Measurements from ENCODE around the gene SLC2A6. TPM values are rescaled to one million over a fixed set of nuclear protein-coding genes. Genes with fewer than 3 reads are reported as not detected.

The SLC2A6 gene
- polyA plus RNA-seq, 1 donor, result 1.7 TPM

DNA sequence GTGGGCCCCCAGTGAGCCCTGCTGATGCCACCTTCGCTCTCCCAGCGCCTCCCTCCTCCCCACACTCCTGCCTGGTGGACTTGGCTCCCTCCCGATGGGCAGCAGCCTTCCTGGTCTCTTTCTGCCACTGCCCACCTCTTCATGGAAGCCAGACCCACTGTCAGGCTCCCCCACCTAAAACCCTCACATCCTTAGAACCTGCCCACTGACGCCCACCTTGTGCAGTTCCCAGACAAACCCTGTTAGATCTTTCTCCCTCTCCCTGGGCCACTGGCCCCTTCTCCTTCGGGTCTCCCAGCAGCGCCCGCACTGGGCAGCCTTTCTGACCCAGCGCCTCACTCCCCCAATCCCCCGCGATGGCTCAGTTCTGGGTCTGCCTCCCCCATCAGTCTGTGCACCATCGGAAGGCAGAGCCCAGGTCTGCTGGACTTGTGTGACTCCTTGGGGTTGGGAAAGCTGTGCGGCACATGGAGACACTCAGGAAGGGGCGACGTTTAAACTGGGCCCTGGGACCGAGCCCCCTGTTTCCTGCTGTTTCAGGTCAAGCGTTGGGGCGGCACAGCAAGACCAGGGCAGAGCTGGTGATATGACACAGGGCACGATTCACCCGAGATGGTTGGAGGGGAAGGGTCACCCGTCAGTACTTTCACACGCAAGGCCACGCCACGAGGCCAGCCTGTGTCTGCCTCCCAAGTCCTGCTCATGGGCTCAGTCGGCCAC lies 28.5 kb upstream of the SLC2A6 start:
- no CpG with 5 or more reads among the region's 24 CpGs for WGBS (ENCODE audit: insufficient coverage, low lambda C conversion rate)
- Histone ChIP-seq H3K27ac (ENCODE audit: low read length) (no peak overlapping the region), H3K36me3 (ENCODE audit: control insufficient read depth, insufficient read depth, low read length) (no peaks in the 10 kb centered on the region), H3K4me3 (ENCODE audit: low read length) (no peak overlapping the region), H3K4me1 (ENCODE audit: control insufficient read depth, insufficient read depth, low read length) (peaks cover 6% of the 10 kb centered on the region), H3K27me3 (ENCODE audit: control insufficient read depth, insufficient read depth, low read length) (peaks cover 16% of the 10 kb centered on the region), H3K9me3 (ENCODE audit: control insufficient read depth, low read depth, low read length) (peaks cover 4% of the 10 kb centered on the region)
- no peak for DNase-seq

DNA sequence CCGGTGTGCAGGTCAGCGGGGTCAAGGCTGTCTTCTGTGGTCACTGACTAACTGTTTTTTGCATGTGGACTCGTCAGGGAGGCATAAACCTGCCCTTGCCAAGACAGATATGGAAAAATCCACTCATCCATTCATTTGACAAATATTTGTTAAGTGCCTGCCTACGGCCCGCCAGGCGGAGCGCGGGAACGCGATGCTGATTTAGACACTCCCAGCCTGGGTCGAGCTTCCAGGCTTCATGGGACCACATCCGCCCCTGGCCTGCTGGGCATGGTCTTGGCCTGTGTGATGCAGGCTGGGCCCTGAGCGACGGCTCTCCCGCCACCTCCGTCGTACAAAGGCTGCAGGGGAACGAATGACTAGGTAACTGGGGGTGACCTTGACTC lies 27.7 kb upstream of the SLC2A6 start:
- DNase-seq, result no peak
- WGBS (ENCODE audit: insufficient coverage, low lambda C conversion rate), result no CpG with 5 or more reads among the region's 18 CpGs
- no peak overlapping the region for H3K27ac ChIP-seq (ENCODE audit: low read length)
- H3K9me3 ChIP-seq (ENCODE audit: control insufficient read depth, low read depth, low read length), result peaks cover 10% of the 10 kb centered on the region
- H3K4me1 ChIP-seq (ENCODE audit: control insufficient read depth, insufficient read depth, low read length), result peaks cover 6% of the 10 kb centered on the region
- no peaks in the 10 kb centered on the region for H3K36me3 ChIP-seq (ENCODE audit: control insufficient read depth, insufficient read depth, low read length)
- peaks cover 16% of the 10 kb centered on the region for H3K27me3 ChIP-seq (ENCODE audit: control insufficient read depth, insufficient read depth, low read length)
- H3K4me3 ChIP-seq (ENCODE audit: low read length), result no peak overlapping the region

DNA sequence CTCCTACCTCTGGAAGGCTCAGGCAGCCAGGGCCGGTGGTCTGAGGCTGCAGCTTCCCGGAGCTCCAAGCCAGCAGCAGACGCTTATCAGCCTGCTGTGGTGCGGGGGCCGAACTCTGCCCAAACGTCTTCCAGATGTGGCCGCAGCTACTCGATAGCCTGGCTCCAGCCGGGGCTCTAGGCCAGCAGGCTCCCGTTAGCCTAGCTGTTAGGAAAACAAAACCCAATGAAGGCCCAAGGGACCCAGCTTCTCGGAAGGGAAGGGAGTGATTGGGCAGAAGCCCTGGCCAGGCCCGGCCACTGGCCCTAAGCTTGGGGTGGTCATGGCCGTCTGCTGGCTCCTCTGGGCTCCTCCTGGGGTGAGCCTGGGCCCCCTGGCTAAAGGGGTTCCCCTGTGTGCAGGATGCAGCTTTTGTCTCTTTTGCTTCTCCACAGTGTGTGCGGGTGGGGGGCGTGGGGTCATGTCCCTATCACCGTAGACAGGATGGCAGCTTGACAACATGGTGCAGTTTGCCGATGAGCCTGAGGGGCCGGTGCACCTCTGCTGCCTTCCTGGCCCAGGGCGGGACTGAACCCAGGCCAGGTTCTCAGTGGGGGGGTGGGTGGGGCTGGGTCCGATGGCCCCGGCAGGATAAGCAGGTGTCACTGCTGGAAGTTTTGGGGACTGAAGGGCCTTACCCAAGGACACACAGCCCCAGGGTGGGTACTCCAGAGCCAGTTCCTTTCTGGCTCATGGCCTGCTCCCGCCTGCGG lies 27.2 kb upstream of the SLC2A6 start:
- no CpG with 5 or more reads among the region's 23 CpGs for WGBS (ENCODE audit: insufficient coverage, low lambda C conversion rate)
- Histone ChIP-seq H3K4me3 (ENCODE audit: low read length) (no peak overlapping the region), H3K27me3 (ENCODE audit: control insufficient read depth, insufficient read depth, low read length) (peaks cover 16% of the 10 kb centered on the region), H3K27ac (ENCODE audit: low read length) (no peak overlapping the region), H3K9me3 (ENCODE audit: control insufficient read depth, low read depth, low read length) (peaks cover 8% of the 10 kb centered on the region), H3K36me3 (ENCODE audit: control insufficient read depth, insufficient read depth, low read length) (no peaks in the 10 kb centered on the region), H3K4me1 (ENCODE audit: control insufficient read depth, insufficient read depth, low read length) (peaks cover 6% of the 10 kb centered on the region)
- DNase-seq, result no peak

DNA sequence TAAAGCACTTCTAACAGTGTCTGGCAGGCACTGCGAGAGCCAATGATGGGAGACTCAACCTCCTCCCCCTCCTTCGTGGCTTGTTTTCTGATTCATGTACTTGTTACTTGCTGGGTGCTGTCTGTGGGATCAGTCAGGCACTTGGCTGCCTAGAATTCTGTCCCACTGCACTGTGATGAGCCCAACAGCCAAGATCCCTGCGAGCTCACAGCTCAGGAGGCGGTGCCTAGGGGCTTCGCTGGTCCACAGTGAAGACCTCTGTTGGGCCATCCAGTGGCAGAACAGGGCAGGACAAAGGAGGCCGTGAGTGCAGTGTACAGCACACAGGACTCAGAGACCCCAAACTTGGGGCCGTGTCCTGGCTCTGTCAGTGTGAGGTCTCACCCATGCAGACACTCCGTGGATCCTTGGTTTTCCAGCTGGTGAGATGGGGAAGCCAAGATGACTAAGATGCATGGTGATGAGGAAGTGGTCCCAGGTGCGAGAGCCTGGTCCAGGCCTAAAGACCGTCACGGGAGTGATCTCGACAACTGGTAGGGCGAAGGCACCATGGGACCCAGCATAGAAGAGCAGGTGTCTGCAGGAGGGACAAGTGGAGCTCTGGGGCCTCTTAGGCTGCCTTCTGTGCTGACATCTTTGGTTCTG lies 26.4 kb upstream of the SLC2A6 start:
- no peak overlapping the region for H3K4me3 ChIP-seq (ENCODE audit: low read length)
- no peaks in the 10 kb centered on the region for H3K36me3 ChIP-seq (ENCODE audit: control insufficient read depth, insufficient read depth, low read length)
- WGBS (ENCODE audit: insufficient coverage, low lambda C conversion rate), result no CpG with 5 or more reads among the region's 13 CpGs
- peaks cover 16% of the 10 kb centered on the region for H3K27me3 ChIP-seq (ENCODE audit: control insufficient read depth, insufficient read depth, low read length)
- H3K4me1 ChIP-seq (ENCODE audit: control insufficient read depth, insufficient read depth, low read length), result peaks cover 6% of the 10 kb centered on the region
- no peak for DNase-seq
- H3K27ac ChIP-seq (ENCODE audit: low read length), result no peak overlapping the region
- H3K9me3 ChIP-seq (ENCODE audit: control insufficient read depth, low read depth, low read length), result peaks cover 6% of the 10 kb centered on the region

DNA sequence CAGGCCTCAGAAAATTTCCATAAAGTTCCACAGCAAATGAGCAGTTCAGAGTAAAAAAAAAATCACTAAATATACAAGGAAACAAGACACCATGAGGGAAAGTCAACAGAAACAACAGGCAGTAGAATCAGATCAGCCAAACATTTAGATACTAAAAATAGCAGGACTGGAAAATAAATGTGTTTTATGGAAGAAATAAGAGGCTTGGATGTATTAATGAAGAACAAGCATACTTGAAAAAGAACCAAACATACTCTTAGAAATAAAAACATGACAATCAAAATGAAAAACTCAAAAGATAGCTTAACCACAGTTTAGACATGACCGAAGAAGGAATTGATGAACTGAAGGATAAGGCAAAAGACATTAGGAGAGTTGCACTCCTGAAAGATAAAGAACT lies 23.2 kb upstream of the SLC2A6 start:
- Histone ChIP-seq H3K27me3 (ENCODE audit: control insufficient read depth, insufficient read depth, low read length) (peaks cover 10% of the 10 kb centered on the region), H3K9me3 (ENCODE audit: control insufficient read depth, low read depth, low read length) (peaks cover 6% of the 10 kb centered on the region), H3K36me3 (ENCODE audit: control insufficient read depth, insufficient read depth, low read length) (no peaks in the 10 kb centered on the region), H3K27ac (ENCODE audit: low read length) (no peak overlapping the region), H3K4me3 (ENCODE audit: low read length) (no peak overlapping the region), H3K4me1 (ENCODE audit: control insufficient read depth, insufficient read depth, low read length) (peaks cover 2% of the 10 kb centered on the region)
- DNase-seq, result no peak
- no CpG with 5 or more reads among the region's 1 CpG for WGBS (ENCODE audit: insufficient coverage, low lambda C conversion rate)

DNA sequence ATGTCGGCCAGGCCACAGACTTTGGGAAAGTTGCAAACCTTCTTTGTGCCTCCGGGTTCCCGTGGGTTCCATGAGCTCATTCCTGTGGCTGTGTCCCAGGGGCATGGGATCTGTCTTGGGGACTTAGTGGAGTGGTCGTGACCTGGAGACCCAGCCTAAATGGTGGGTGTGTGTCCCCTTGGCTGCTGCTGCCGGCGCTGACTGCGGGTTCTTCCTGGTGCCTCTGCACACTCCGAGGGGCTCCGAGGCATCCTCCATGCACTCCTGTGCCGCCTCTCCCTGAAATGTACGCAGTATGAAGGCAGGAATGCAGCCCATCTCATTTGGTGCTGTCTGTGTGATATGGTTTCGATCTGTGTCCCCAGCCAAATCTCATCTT lies 21.0 kb upstream of the SLC2A6 start:
- no CpG with 5 or more reads among the region's 12 CpGs for WGBS (ENCODE audit: insufficient coverage, low lambda C conversion rate)
- peaks cover 10% of the 10 kb centered on the region for H3K27me3 ChIP-seq (ENCODE audit: control insufficient read depth, insufficient read depth, low read length)
- H3K4me1 ChIP-seq (ENCODE audit: control insufficient read depth, insufficient read depth, low read length), result peaks cover 4% of the 10 kb centered on the region
- H3K36me3 ChIP-seq (ENCODE audit: control insufficient read depth, insufficient read depth, low read length), result no peaks in the 10 kb centered on the region
- no peak overlapping the region for H3K27ac ChIP-seq (ENCODE audit: low read length)
- H3K4me3 ChIP-seq (ENCODE audit: low read length), result no peak overlapping the region
- H3K9me3 ChIP-seq (ENCODE audit: control insufficient read depth, low read depth, low read length), result peaks cover 6% of the 10 kb centered on the region
- DNase-seq, result no peak

DNA sequence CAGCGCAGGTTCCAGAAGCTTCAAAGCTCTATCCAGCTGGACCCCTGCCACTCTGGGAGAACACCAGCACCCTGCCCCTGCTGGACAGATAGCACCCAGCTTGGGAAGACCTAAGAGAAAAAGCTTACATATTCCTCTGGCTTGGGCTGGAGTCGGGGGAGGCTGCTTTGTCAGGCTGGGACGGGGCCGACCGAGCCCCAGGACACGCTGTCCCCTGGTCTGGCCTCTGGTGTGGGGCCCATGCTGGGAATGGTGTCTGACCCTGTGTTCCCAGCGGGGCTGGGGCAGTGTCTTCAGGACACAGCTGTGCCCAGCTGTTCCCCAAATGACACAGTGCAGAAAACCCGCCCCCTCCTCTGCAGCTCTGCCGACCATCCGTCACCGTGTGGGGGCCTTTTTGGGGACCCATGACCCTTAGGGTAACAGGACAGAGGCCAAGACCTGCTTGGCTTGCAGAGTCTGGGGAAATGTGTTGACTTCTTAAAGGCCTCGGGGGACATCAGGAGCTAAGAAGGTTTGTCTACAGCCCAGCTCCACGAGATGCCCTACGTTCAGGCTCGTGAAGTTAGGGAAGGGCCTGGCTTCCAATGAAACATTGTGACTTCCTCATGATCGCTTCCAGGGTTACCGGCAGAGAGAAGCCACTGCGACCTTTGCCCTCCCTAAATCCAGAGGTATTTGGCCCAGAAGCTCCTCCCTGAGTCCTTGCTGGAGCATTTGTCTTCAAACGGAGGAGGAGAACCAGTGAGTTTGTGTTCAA lies 20.4 kb upstream of the SLC2A6 start:
- no peak for DNase-seq
- H3K9me3 ChIP-seq (ENCODE audit: control insufficient read depth, low read depth, low read length), result peaks cover 6% of the 10 kb centered on the region
- no peaks in the 10 kb centered on the region for H3K36me3 ChIP-seq (ENCODE audit: control insufficient read depth, insufficient read depth, low read length)
- peaks cover 4% of the 10 kb centered on the region for H3K4me1 ChIP-seq (ENCODE audit: control insufficient read depth, insufficient read depth, low read length)
- no CpG with 5 or more reads among the region's 19 CpGs for WGBS (ENCODE audit: insufficient coverage, low lambda C conversion rate)
- H3K4me3 ChIP-seq (ENCODE audit: low read length), result no peak overlapping the region
- H3K27me3 ChIP-seq (ENCODE audit: control insufficient read depth, insufficient read depth, low read length), result peaks cover 9% of the 10 kb centered on the region
- no peak overlapping the region for H3K27ac ChIP-seq (ENCODE audit: low read length)

DNA sequence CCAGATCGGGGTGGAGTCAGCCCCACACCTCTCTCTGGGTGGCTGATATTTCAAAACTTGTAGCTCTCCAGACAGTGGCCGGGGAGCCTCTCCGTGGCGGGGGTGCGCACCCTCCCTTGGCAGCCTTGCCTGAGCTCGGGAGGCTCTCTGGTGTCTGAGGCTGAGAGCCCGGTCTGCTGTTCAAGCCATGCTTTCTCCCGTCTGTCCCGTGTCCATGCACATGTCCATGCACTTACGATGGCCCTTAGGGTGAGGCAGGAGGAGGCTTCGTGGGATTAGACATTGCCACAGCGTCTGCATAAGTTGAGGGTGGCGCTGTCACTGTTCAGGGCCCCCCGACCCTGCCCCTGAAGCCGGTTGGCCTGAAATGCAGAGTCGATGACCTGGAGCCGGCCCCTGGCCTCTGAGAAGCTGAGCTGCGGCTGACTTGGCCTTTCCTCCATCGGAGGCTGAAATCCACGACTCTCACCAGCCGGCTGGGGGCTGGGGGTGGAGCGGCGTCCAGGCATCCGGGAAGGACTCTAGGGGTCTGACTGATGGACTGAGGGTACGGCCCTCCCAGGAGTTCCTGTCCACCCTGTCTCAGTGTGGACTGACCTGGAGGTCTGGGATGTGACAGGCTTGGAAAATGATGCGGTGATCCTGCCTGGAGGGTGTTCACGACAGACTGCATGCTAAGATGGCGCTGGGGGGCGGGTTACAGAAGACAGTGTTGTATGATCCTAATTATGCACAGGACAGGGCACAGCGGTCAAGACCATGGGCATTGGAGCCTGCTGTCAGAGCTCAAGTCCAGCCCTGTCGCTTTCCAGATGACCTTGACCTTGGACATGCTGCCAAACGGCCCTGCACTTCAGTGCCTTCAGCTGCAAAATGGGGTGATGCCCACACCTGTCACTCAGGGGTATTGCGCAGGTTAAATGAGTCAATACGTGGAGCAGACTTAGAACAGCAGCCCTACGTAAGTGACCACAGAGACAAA lies 18.3 kb upstream of the SLC2A6 start:
- WGBS (ENCODE audit: insufficient coverage, low lambda C conversion rate), result no CpG with 5 or more reads among the region's 35 CpGs
- peaks cover 7% of the 10 kb centered on the region for H3K27me3 ChIP-seq (ENCODE audit: control insufficient read depth, insufficient read depth, low read length)
- no peak for DNase-seq

DNA sequence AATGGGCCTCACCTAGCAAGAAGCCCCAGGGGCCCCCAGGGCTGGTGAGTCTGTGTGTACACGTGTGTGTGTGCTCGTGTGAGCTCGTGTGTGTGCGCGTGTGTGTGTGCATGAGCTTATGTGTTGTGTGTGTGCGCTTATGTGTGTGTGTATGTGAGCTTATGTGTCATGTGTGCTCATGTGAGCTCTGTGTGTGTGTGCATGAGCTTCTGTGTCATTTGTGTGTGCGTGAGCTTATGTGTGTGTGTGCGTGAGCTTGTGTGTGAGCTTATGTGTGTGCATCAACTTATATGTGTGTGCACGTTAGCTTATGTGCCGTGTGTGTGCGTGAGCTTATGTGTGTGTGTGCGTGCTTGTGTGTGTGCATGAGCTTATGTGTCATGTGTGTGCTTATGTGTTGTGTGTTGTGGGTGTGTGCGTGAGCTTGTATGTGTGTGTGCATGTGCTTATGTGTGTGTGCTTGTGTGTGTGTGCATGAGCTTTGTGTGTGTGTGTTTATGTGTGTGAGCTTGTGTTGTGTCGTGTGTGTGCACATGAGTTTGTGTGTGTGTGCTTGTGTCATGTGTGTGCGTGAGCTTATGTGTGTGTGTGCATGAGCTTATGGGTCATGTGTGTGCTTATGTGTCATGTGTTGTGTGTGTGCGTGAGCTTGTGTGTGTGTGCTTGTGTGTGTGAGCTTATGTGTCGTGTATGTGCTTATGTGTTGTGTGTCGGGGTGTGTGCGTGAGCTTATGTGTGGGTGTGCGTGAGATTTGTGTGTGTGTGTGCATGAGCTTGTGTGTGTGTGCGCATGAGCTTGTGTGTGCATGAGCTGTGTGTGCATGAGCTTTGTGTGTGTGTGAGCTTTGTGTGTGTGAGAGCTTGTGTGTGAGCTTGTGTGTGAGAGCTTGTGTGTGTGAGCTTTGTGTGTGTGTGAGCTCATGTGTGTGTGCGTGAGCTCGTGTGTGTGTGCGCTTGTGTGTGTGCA lies 16.7 kb upstream of the SLC2A6 start:
- Histone ChIP-seq H3K36me3 (ENCODE audit: control insufficient read depth, insufficient read depth, low read length) (no peaks in the 10 kb centered on the region), H3K27me3 (ENCODE audit: control insufficient read depth, insufficient read depth, low read length) (peaks cover 7% of the 10 kb centered on the region), H3K27ac (ENCODE audit: low read length) (no peak overlapping the region), H3K9me3 (ENCODE audit: control insufficient read depth, low read depth, low read length) (no peaks in the 10 kb centered on the region), H3K4me1 (ENCODE audit: control insufficient read depth, insufficient read depth, low read length) (peaks cover 4% of the 10 kb centered on the region), H3K4me3 (ENCODE audit: low read length) (no peak overlapping the region)
- WGBS (ENCODE audit: insufficient coverage, low lambda C conversion rate), result 100% methylated on average over 1 of the region's 24 CpGs
- DNase-seq, result no peak

More for the DNA sequence above, 18.3 kb upstream of the SLC2A6 start:
- Histone ChIP-seq H3K27ac (ENCODE audit: low read length) (no peak overlapping the region), H3K4me3 (ENCODE audit: low read length) (no peak overlapping the region), H3K4me1 (ENCODE audit: control insufficient read depth, insufficient read depth, low read length) (peaks cover 4% of the 10 kb centered on the region), H3K36me3 (ENCODE audit: control insufficient read depth, insufficient read depth, low read length) (no peaks in the 10 kb centered on the region), H3K9me3 (ENCODE audit: control insufficient read depth, low read depth, low read length) (peaks cover 3% of the 10 kb centered on the region)

All from large intestine (tissue), 3 donors.